Loucy (cell line): ENCODE measurements around the gene LAMTOR1.
A peak's percentile ranks its signal among the peaks of the same experiment; 100 is the strongest.

Experiments
- H2AFZ ChIP-seq: fragments of 200-600 bp; sonication (generic); 2 replicates; pipeline ENCODE4 v1.6.0; 2016; ENCODE audit warnings: antibody characterized with exemption, mild to moderate bottlenecking, low read length, moderate library complexity
- H3F3A ChIP-seq: fragments of 200-600 bp; 2 replicates; pipeline ENCODE4 v1.6.0; 2016; ENCODE audit warnings: antibody characterized with exemption, low read depth, mild to moderate bottlenecking
- H3K27me3 ChIP-seq: fragments of 200-600 bp; sonication (generic); 2 replicates; pipeline ENCODE4 v1.6.1; 2014; ENCODE audit warnings: low read length, mild to moderate bottlenecking; ENCODE audit not compliant: insufficient read depth, poor library complexity, severe bottlenecking
- H3K36me3 ChIP-seq: fragments of 200-600 bp; sonication (generic); 2 replicates; pipeline ENCODE4 v1.6.1; 2016; ENCODE audit warnings: low read length; ENCODE audit not compliant: insufficient read depth
- H3K4me1 ChIP-seq: fragments of 200-600 bp; sonication (generic); 2 replicates; pipeline ENCODE4 v1.5.1; 2014; ENCODE audit warnings: low read length, mild to moderate bottlenecking; ENCODE audit not compliant: insufficient read depth, poor library complexity, severe bottlenecking
- H3K4me2 ChIP-seq: fragments of 200-600 bp; sonication (generic); 2 replicates; pipeline ENCODE4 v1.6.0; 2014; ENCODE audit warnings: antibody characterized with exemption, low read length, low read depth, mild to moderate bottlenecking; ENCODE audit not compliant: poor library complexity, severe bottlenecking
- H3K4me3 ChIP-seq: fragments of 200-600 bp; sonication (generic); 2 replicates; pipeline ENCODE4 v1.5.1; 2014; ENCODE audit warnings: low read length, mild to moderate bottlenecking, mixed read lengths; ENCODE audit not compliant: poor library complexity, severe bottlenecking
- H3K79me2 ChIP-seq: fragments of 200-600 bp; sonication (generic); 2 replicates; pipeline ENCODE4 v1.6.1; 2014; ENCODE audit warnings: low read length; ENCODE audit not compliant: insufficient read depth
- H3K9ac ChIP-seq: fragments of 200-600 bp; sonication (generic); 2 replicates; pipeline ENCODE4 v1.6.0; 2014; ENCODE audit warnings: mild to moderate bottlenecking, low read depth, low read length, moderate library complexity; ENCODE audit not compliant: poor library complexity, severe bottlenecking
- H3K9me2 ChIP-seq: fragments of 200-600 bp; sonication (generic); replicated peaks from 2 replicates; pipeline ENCODE4 v1.6.1; 2016; ENCODE audit warnings: low read depth, low read length, mixed read lengths
- H3K9me3 ChIP-seq: fragments of 200-600 bp; sonication (generic); 2 replicates; pipeline ENCODE4 v1.6.1; 2014; ENCODE audit warnings: mild to moderate bottlenecking, antibody characterized with exemption, low read length, low read depth; ENCODE audit not compliant: insufficient read depth
- H4K20me1 ChIP-seq: fragments of 200-600 bp; sonication (generic); 2 replicates; pipeline ENCODE4 v1.6.0; 2014; ENCODE audit warnings: antibody characterized with exemption, low read length, mild to moderate bottlenecking; ENCODE audit not compliant: insufficient read depth, poor library complexity, severe bottlenecking
- EZH2phosphoT487 ChIP-seq: fragments of 200-600 bp; IDR thresholded peaks from 2 replicates; pipeline ENCODE4 v1.6.1; 2018; ENCODE audit warnings: antibody characterized with exemption, mild to moderate bottlenecking, moderate library complexity, borderline replicate concordance
- TF ChIP-seq, protein P1 (sequence below): fragments of 200-600 bp; sonication (generic); conservative IDR thresholded peaks from 2 replicates; pipeline ENCODE4 v1.5.1; 2014; ENCODE audit warnings: mild to moderate bottlenecking, antibody characterized with exemption, low read length

LAMTOR1 gene

DNA sequence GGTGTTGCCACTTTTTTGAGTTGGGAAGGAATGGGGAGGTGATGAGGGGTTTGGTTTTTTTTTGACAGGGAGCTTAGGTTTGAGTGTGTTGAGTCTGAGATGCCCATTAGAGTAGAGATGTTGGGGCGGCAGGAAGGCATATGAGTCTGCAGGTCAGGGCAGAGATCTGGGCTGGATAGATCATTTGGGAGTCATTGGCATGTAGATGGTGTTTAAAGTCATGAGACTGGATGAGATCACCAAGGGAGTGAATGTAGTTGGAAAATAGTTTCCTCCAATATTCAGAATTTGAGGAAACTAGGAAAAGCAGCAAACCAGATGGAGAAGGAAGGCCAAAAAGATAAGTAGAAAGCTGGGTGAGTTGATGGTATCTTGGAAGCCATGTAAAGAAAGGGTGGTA lies 11.5 kb upstream of the LAMTOR1 start:
- H4K20me1 ChIP-seq = no peaks in the 10 kb centered on the region
- no peaks in the 10 kb centered on the region for H3K9me3 ChIP-seq
- H3K4me3 ChIP-seq = no peak overlapping the region
- H2AFZ ChIP-seq = no peak overlapping the region
- H3F3A ChIP-seq = no peaks in the 10 kb centered on the region
- H3K9ac ChIP-seq = no peak overlapping the region
- no peak for TF ChIP-seq EZH2phosphoT487
- TF ChIP-seq, protein P1, sequence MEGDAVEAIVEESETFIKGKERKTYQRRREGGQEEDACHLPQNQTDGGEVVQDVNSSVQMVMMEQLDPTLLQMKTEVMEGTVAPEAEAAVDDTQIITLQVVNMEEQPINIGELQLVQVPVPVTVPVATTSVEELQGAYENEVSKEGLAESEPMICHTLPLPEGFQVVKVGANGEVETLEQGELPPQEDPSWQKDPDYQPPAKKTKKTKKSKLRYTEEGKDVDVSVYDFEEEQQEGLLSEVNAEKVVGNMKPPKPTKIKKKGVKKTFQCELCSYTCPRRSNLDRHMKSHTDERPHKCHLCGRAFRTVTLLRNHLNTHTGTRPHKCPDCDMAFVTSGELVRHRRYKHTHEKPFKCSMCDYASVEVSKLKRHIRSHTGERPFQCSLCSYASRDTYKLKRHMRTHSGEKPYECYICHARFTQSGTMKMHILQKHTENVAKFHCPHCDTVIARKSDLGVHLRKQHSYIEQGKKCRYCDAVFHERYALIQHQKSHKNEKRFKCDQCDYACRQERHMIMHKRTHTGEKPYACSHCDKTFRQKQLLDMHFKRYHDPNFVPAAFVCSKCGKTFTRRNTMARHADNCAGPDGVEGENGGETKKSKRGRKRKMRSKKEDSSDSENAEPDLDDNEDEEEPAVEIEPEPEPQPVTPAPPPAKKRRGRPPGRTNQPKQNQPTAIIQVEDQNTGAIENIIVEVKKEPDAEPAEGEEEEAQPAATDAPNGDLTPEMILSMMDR = no peak
- peaks cover 18% of the 10 kb centered on the region for H3K27me3 ChIP-seq
- no peak overlapping the region for H3K4me2 ChIP-seq
- H3K9me2 ChIP-seq = no peaks in the 10 kb centered on the region
- H3K36me3 ChIP-seq = no peaks in the 10 kb centered on the region
- peaks cover 16% of the 10 kb centered on the region for H3K4me1 ChIP-seq
- H3K79me2 ChIP-seq = peaks cover 9% of the 10 kb centered on the region; the same call in 1 of the 2 replicates

DNA sequence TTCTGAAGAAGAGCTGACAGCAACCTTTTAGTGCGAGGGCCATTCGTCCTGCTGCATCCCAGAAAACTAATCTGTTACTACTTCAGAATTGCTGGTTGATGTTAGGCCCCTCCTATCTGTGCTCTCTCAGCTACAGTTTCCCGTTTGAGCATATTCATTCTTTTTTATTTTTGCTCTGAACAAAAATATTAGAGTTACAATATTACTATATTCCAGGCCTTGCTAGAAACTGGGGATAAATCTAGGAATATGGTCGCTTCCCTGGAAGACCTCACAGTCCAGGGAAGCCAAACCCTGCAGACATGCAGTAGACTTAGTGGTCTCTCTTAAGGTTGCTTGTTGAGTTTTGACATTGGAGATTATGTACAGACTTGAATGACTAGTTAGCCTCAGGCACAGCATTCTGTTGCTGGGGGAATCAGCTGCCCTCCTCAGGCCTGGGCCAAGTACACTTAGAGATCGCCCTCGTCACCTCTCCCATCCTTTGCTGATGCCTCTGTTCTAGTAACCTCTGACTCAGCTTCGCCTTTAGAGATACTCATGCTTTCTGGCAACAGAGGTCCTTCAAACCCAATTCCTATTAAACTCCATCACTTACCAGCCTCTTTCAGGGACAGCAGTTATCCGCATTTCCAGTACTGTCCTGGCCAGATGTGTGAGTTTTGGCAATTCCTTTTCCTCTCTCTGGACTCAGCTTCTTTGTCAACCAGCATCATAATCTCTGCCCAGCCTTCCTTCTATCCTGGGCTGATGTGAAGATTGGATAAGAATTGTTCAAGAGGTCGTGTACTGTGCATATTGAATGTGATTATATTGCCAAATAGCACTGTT lies 10.1 kb upstream of the LAMTOR1 start:
- H3K27me3 ChIP-seq = peaks cover 18% of the 10 kb centered on the region
- H4K20me1 ChIP-seq = no peaks in the 10 kb centered on the region
- peak overlapping the region; percentile 95 for H3K4me3 ChIP-seq
- H3K9me2 ChIP-seq = no peaks in the 10 kb centered on the region
- peak overlapping the region; percentile 87 for H2AFZ ChIP-seq
- H3K9ac ChIP-seq = peak overlapping the region; percentile 94
- H3K36me3 ChIP-seq = no peaks in the 10 kb centered on the region
- H3K9me3 ChIP-seq = no peaks in the 10 kb centered on the region
- no peaks in the 10 kb centered on the region for H3F3A ChIP-seq
- peak overlapping the region; percentile 97 for H3K4me2 ChIP-seq
- H3K4me1 ChIP-seq = peaks cover 16% of the 10 kb centered on the region
- peaks cover 9% of the 10 kb centered on the region; the same call in 1 of the 2 replicates for H3K79me2 ChIP-seq
- TF ChIP-seq EZH2phosphoT487 = no peak
- TF ChIP-seq, protein P1 = no peak

GRCh38 chr11:72112143-72112977 lies 9.3 kb upstream of the LAMTOR1 start, which contains the start of gene ANAPC15:
Gene ANAPC15 (minus strand): TSS chr11:72112695. CDS start chr11:72111276, 1,419 bp downstream.
- H2AFZ ChIP-seq = peak within 1 kb of the TSS; percentile 87

More at GRCh38 chr11:72112143-72112977, 9.3 kb upstream of the LAMTOR1 start, which contains the start of gene ANAPC15:
- H3K9me3 ChIP-seq = no peaks in the 10 kb centered on the region
- peak within 1 kb of the TSS; percentile 95 for H3K4me3 ChIP-seq
- H3K36me3 ChIP-seq = no peaks in the 10 kb centered on the region
- peaks cover 16% of the 10 kb centered on the region for H3K4me1 ChIP-seq
- peak within 1 kb of the TSS; percentile 94 for H3K9ac ChIP-seq
- H3K79me2 ChIP-seq = peaks cover 9% of the 10 kb centered on the region; the same call in 1 of the 2 replicates
- no peaks in the 10 kb centered on the region for H3K9me2 ChIP-seq
- peak within 1 kb of the TSS; percentile 97 for H3K4me2 ChIP-seq
- TF ChIP-seq, protein P1 = no peak
- TF ChIP-seq EZH2phosphoT487 = no peak
- peaks cover 18% of the 10 kb centered on the region for H3K27me3 ChIP-seq
- H4K20me1 ChIP-seq = no peaks in the 10 kb centered on the region
- H3F3A ChIP-seq = no peaks in the 10 kb centered on the region
